ENCODE measurements around the gene TMEM63A. TPM values are rescaled to one million over a fixed set of nuclear protein-coding genes. Genes with fewer than 3 reads are reported as not detected.

The TMEM63A gene
- polyA plus RNA-seq, 3 donors: 3.0 to 48.0 (median 5.8) TPM

DNA sequence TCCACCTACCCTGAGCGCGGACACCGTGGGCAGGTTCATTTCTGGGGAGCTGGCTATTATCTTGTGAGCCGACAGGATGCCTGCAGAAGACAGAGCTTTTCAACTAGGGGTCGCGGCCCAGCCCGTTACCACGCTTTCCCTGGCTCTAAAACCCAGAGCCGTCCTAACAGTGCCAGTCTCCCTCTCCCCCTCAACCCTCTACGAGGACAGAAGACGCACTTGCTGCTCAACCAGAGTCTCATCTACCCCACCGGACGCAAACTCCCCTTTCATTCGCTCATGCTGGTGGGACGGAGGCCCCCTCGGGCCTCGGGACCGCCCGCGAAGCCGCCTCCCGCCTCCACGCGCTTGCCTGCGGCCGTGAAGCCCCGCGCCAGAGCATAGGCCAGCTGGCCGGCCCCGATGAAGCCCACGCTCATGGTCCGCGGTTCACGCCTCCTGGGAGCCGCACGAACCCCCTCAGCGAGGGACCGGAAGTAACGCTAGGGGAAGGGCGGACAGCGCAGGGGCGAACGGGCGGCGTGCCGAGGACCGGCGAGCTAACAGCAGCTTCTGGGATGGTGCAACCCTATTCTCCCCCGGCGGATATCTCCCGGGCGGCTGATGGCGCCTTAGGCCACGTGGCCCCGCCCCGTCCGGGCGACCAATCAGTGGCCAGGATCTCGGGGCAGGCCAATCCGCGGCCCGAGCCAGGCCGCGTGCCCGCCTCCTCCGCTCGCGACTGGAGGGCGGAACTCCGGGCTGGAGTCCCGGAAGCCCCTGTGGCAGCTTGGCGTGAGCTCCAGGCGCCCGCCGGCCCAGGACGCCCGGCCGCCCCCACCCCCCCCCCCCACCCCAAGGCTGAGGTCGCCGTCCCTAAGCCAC lies 41.7 kb upstream of the TMEM63A start, which contains the start of gene PYCR2:
TSS of gene PYCR2 (minus strand) at position 559 of the 864 bp plus-strand sequence. CDS start at position 419, 140 bp downstream.
- Histone ChIP-seq H3K9me3 (replicated peaks in 1 of 2; ENCODE audit: control insufficient read depth in 1 of 2, insufficient read depth in 1 of 2, low read length in 2 of 2) (no peaks in the 10 kb centered on the region), H2AFZ (ENCODE audit: insufficient read depth, low read depth, low read length, poor library complexity, severe bottlenecking) (peak within 1 kb of the TSS; percentile 98), H4K20me1 (ENCODE audit: insufficient read depth, low read length) (no peaks in the 10 kb centered on the region), H3K4me2 (replicated peaks; ENCODE audit: extremely low read depth, low read length, poor library complexity, severe bottlenecking) (peak within 1 kb of the TSS; percentile 90), H3K4me1 (ENCODE audit: control insufficient read depth in 1 of 2, insufficient read depth in 2 of 2, low read length in 2 of 2) (peaks cover 14 to 44% of the 10 kb centered on the region in 2 donors), H3K36me3 (replicated peaks in 1 of 2; ENCODE audit: control insufficient read depth in 1 of 2, insufficient read depth in 2 of 2, low read length in 2 of 2) (peaks cover 26 to 38% of the 10 kb centered on the region in 2 donors), H3K79me2 (ENCODE audit: insufficient read depth, low read length) (peaks cover 18% of the 10 kb centered on the region), H3K9ac (ENCODE audit: insufficient read depth, low read length, poor library complexity, severe bottlenecking) (peak within 1 kb of the TSS; percentile 94), H3K4me3 (replicated peaks in 1 of 3; ENCODE audit: low read depth in 2 of 3, low read length in 3 of 3) (peak within 1 kb of the TSS; percentile 78 to 92 (median 78)), H3K27me3 (ENCODE audit: control insufficient read depth in 2 of 2, insufficient read depth in 2 of 2, low read length in 2 of 2) (no peaks in the 10 kb centered on the region), H3K27ac (ENCODE audit: low read depth in 1 of 2, low read length in 2 of 2) (peak within 1 kb of the TSS; percentile 78 to 98)
- Mint-ChIP-seq H3K9me3 (peaks cover 0 to 1% (median 0%) of the 10 kb centered on the region in 7 donors), H3K27me3 (ENCODE audit: low read depth in 3 of 3) (peaks cover 0 to 5% (median 2%) of the 10 kb centered on the region in 3 donors), H3K4me3 (peak within 1 kb of the TSS; percentile 90 to 94), H3K36me3 (peaks cover 12 to 33% of the 10 kb centered on the region in 2 donors), H3K27ac (peak within 1 kb of the TSS; percentile 93 to 97 (median 94)), H3K4me1 (peaks cover 38% of the 10 kb centered on the region)
- WGBS (ENCODE audit: insufficient coverage): under 1% methylated on average over 67 of the region's 80 CpGs
- no peak for TF ChIP-seq CTCF (IDR thresholded peaks at IDR 0.05)
- intact Hi-C loops (cut with micrococcal nuclease): no loop called here
- DNase-seq: peak; percentile 97

DNA sequence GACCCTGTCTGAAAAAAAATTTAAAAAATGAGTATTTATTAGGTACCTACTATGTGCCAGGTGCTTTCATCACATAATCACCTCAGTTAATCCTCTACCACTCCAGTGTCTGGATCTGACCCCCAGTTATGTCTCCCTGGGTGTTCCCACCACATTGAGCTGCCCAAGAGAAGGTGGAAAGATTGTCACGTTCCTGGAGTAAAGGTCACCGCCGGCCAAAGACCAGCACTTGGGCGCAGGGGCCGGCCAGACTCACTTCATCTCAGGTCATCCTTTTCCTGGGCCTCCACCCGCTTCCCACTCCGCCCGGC lies 41.2 kb upstream of the TMEM63A start:
- 0% methylated on average over 8 of the region's 8 CpGs for WGBS (ENCODE audit: insufficient coverage)
- H3K27ac Mint-ChIP-seq: peak overlapping the region; percentile 93 to 97 (median 94)
- TF ChIP-seq CTCF (IDR thresholded peaks at IDR 0.05): no peak
- Histone ChIP-seq H3K27ac (ENCODE audit: low read depth in 1 of 2, low read length in 2 of 2) (peak overlapping the region; percentile 78 to 98), H3K36me3 (replicated peaks in 1 of 2; ENCODE audit: control insufficient read depth in 1 of 2, insufficient read depth in 2 of 2, low read length in 2 of 2) (peaks cover 28 to 43% of the 10 kb centered on the region in 2 donors), H3K4me1 (ENCODE audit: control insufficient read depth in 1 of 2, insufficient read depth in 2 of 2, low read length in 2 of 2) (peaks cover 14 to 44% of the 10 kb centered on the region in 2 donors), H3K27me3 (ENCODE audit: control insufficient read depth in 2 of 2, insufficient read depth in 2 of 2, low read length in 2 of 2) (no peaks in the 10 kb centered on the region), H3K9me3 (replicated peaks in 1 of 2; ENCODE audit: control insufficient read depth in 1 of 2, insufficient read depth in 1 of 2, low read length in 2 of 2) (no peaks in the 10 kb centered on the region), H4K20me1 (ENCODE audit: insufficient read depth, low read length) (no peaks in the 10 kb centered on the region), H3K9ac (ENCODE audit: insufficient read depth, low read length, poor library complexity, severe bottlenecking) (peak overlapping the region; percentile 94), H3K79me2 (ENCODE audit: insufficient read depth, low read length) (peaks cover 18% of the 10 kb centered on the region), H3K4me2 (replicated peaks; ENCODE audit: extremely low read depth, low read length, poor library complexity, severe bottlenecking) (peak overlapping the region; percentile 90), H3K4me3 (replicated peaks in 1 of 3; ENCODE audit: low read depth in 2 of 3, low read length in 3 of 3) (peak overlapping the region; percentile 78 to 92 (median 78)), H2AFZ (ENCODE audit: insufficient read depth, low read depth, low read length, poor library complexity, severe bottlenecking) (peak overlapping the region; percentile 98)
- peaks cover 38% of the 10 kb centered on the region for H3K4me1 Mint-ChIP-seq
- peaks cover 0 to 3% (median 2%) of the 10 kb centered on the region in 3 donors for H3K27me3 Mint-ChIP-seq (ENCODE audit: low read depth in 3 of 3)
- H3K36me3 Mint-ChIP-seq: peaks cover 16 to 39% of the 10 kb centered on the region in 2 donors
- intact Hi-C loops (cut with micrococcal nuclease): no loop called here
- no peak for DNase-seq
- H3K4me3 Mint-ChIP-seq: peak overlapping the region; percentile 90 to 94
- peaks cover 0 to 1% (median 0%) of the 10 kb centered on the region in 7 donors for H3K9me3 Mint-ChIP-seq

Measured in CD14-positive monocyte (primary cell).